ENCODE measurements around the gene TRIP6.
A peak's percentile ranks its signal among the peaks of the same experiment; 100 is the strongest.

The TRIP6 gene

GRCh38 chr7:100893318-100893895 is 26.2 kb downstream of the TRIP6 start:
- no peak for DNase-seq (ENCODE audit: extremely low read depth, low read depth)
- TF ChIP-seq, protein P1, sequence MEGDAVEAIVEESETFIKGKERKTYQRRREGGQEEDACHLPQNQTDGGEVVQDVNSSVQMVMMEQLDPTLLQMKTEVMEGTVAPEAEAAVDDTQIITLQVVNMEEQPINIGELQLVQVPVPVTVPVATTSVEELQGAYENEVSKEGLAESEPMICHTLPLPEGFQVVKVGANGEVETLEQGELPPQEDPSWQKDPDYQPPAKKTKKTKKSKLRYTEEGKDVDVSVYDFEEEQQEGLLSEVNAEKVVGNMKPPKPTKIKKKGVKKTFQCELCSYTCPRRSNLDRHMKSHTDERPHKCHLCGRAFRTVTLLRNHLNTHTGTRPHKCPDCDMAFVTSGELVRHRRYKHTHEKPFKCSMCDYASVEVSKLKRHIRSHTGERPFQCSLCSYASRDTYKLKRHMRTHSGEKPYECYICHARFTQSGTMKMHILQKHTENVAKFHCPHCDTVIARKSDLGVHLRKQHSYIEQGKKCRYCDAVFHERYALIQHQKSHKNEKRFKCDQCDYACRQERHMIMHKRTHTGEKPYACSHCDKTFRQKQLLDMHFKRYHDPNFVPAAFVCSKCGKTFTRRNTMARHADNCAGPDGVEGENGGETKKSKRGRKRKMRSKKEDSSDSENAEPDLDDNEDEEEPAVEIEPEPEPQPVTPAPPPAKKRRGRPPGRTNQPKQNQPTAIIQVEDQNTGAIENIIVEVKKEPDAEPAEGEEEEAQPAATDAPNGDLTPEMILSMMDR (IDR thresholded peaks at IDR 0.05; ENCODE audit: low read depth, low read length) = no peak

GRCh38 chr7:100893910-100894721 is 26.9 kb downstream of the TRIP6 start:
- TF ChIP-seq, protein P1 (IDR thresholded peaks at IDR 0.05; ENCODE audit: low read depth, low read length) = no peak
- no peak for DNase-seq (ENCODE audit: extremely low read depth, low read depth)

- TF ChIP-seq, protein P1 (IDR thresholded peaks at IDR 0.05; ENCODE audit: low read depth, low read length) = peak; percentile 74
- no peak for DNase-seq (ENCODE audit: extremely low read depth, low read depth)
Measured at GRCh38 chr7:100894860-100895700, 27.9 kb downstream of the TRIP6 start.

- DNase-seq (ENCODE audit: extremely low read depth, low read depth) = no peak
- TF ChIP-seq, protein P1 (IDR thresholded peaks at IDR 0.05; ENCODE audit: low read depth, low read length) = no peak
Measured at GRCh38 chr7:100895701-100895955, 28.4 kb downstream of the TRIP6 start, which contains the start of gene ACHE. TSS of gene ACHE (minus strand) at chr7:100895888. CDS start at chr7:100894232, 1,656 bp downstream.

DNA sequence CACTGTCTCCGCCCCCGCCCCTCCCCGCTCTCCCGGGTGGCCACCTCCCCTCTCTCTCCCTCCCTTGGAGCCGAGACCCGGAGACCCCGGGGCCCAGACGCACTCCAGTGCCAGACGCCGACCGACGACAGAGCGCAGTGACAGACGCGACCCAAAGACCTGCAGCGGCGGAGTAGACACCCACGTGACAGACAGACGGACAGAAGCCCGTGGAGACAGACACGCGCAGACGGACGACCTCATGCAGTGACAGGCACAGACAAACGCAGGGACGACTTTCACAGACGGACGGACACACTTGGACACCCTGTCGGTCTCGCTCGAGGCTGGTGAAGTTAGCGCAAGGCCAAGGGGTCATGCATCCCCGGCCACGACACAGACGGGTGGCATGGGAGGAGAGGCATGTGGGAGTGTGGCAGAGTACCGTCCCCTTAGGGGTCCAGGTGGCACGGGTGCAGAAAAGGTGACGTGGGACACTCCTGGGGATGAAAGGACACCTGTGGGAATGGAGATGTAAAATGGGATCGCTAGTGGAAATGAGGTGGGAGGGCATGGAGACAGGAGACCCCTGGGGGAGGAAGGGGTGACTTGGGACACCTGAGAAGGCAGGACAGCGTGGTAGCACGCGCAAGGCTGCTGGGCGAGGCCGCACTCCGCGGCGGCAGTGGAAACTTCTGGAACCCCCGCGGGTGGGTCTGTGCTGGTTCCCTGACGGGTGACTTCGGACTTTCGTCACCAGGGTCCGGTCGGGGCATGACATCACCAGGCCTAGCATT is 29.0 kb downstream of the TRIP6 start:
- DNase-seq (ENCODE audit: extremely low read depth, low read depth) = no peak
- TF ChIP-seq, protein P1 (IDR thresholded peaks at IDR 0.05; ENCODE audit: low read depth, low read length) = no peak

- TF ChIP-seq, protein P1 (IDR thresholded peaks at IDR 0.05; ENCODE audit: low read depth, low read length) = peak; percentile 61
- DNase-seq (ENCODE audit: extremely low read depth, low read depth) = no peak
Measured at GRCh38 chr7:100896732-100897608, 29.8 kb downstream of the TRIP6 start.
